Small intestine (tissue), 7 donors: Measurements from ENCODE around the gene CA11. TPM values are rescaled to one million over a fixed set of nuclear protein-coding genes. Genes with fewer than 3 reads are reported as not detected.

Experiments used
- DNase-seq, 2 donors: peaks; one replicate each; pipeline versions ENCODE4 v3.0.0 to v3.0.0-alpha.2; 2013
- FAIRE-seq: peaks from 2 replicates; lab custom pipeline; 2012; peaks lifted over from hg19 to GRCh38; lab: Jason Lieb, UNC
- H3K27ac ChIP-seq, 3 donors: one replicate each; pipeline ENCODE4 v1.5.1; 2013; ENCODE audit warnings: low read length in 2 of 3, mild to moderate bottlenecking in 2 of 3, control low read depth in 1 of 3, inconsistent platforms in 1 of 3, low read depth in 1 of 3, moderate library complexity in 1 of 3
- H3K27me3 ChIP-seq, 3 donors: one replicate each; pipeline ENCODE4 v1.6.1; 2013; ENCODE audit warnings: low read length in 3 of 3, inconsistent platforms in 1 of 3; ENCODE audit not compliant: control insufficient read depth in 3 of 3, insufficient read depth in 3 of 3
- H3K36me3 ChIP-seq, 3 donors: one replicate each; pipeline ENCODE4 v1.6.1; 2013; ENCODE audit warnings: low read length in 3 of 3, inconsistent platforms in 1 of 3, low read depth in 1 of 3, mild to moderate bottlenecking in 1 of 3, moderate library complexity in 1 of 3; ENCODE audit not compliant: control insufficient read depth in 3 of 3, insufficient read depth in 2 of 3
- H3K4me1 ChIP-seq, 3 donors: one replicate each; pipeline ENCODE4 v1.6.1; 2013; ENCODE audit warnings: low read length in 2 of 3, inconsistent platforms in 1 of 3, low read depth in 1 of 3, mild to moderate bottlenecking in 1 of 3, moderate library complexity in 1 of 3; ENCODE audit not compliant: control insufficient read depth in 3 of 3, insufficient read depth in 2 of 3
- H3K4me3 ChIP-seq, 3 donors: one replicate each; pipeline ENCODE4 v1.5.1; 2013; ENCODE audit warnings: low read length in 3 of 3, control low read depth in 1 of 3, inconsistent platforms in 1 of 3, low read depth in 1 of 3, mild to moderate bottlenecking in 1 of 3, moderate library complexity in 1 of 3
- H3K9me3 ChIP-seq, 2 donors: one replicate each; pipeline ENCODE4 v1.6.1; 2013; ENCODE audit warnings: low read depth in 1 of 2, low read length in 1 of 2; ENCODE audit not compliant: control insufficient read depth in 2 of 2, insufficient read depth in 1 of 2
- WGBS, 3 donors: extraction: QIAGEN DNeasy Blood & Tissue Kit; methylation state at CpG; one replicate each; pipeline ENCODE4 v1.1.7; 2013; 5-methylcytosine and 5-hydroxymethylcytosine counted together
- polyA plus RNA-seq, 4 donors: library from polyadenylated mRNA; stranded (reverse) in 3 of 4; unstranded in 1 of 4; fragments of 200-250 nt in 3 of 4; fragments of 120-200 nt in 1 of 4; gene quantifications; one replicate each; pipeline versions ENCODE4 v1.2.1 to v1.2.3, GENCODE V29; 2013
- donor health status: healthy with polysubstance abuse.
- donor health status: control.
- donor health status: control.
- donor health status: Bipolar disorder and iron deficiency.
- donor health status: healthy.

Gene CA11
- polyA plus RNA-seq, 4 donors = 3.8 to 21.2 (median 6.5) TPM

DNA sequence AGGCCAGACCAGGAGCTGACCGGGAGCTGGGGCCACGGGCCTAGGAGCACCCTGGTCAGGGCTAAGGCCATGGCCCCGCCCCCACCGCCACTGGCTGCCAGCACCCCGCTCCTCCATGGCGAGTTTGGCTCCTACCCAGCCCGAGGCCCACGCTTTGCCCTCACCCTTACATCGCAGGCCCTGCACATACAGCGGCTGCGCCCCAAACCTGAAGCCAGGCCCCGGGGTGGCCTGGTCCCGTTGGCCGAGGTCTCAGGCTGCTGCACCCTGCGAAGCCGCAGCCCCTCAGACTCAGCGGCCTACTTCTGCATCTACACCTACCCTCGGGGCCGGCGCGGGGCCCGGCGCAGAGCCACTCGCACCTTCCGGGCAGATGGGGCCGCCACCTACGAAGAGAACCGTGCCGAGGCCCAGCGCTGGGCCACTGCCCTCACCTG, 20.1 kb downstream of the CA11 start:
- peak overlapping the region in 2 of 3 donors; percentile 64 to 78 for H3K4me3 ChIP-seq
- no peak for FAIRE-seq
- peaks cover 3 to 62% (median 9%) of the 10 kb centered on the region in 3 donors for H3K4me1 ChIP-seq
- H3K9me3 ChIP-seq = no peaks in the 10 kb centered on the region
- H3K36me3 ChIP-seq = peaks cover 0 to 43% (median 0%) of the 10 kb centered on the region in 3 donors
- 31 to 74% (median 45%) methylated on average over 29 to 30 of the region's 30 CpGs for WGBS, 3 donors
- DNase-seq = peak in 1 of 2 donors; percentile 38
- H3K27me3 ChIP-seq = no peaks in the 10 kb centered on the region
- H3K27ac ChIP-seq = peak overlapping the region; percentile 11 to 96 (median 93)

DNA sequence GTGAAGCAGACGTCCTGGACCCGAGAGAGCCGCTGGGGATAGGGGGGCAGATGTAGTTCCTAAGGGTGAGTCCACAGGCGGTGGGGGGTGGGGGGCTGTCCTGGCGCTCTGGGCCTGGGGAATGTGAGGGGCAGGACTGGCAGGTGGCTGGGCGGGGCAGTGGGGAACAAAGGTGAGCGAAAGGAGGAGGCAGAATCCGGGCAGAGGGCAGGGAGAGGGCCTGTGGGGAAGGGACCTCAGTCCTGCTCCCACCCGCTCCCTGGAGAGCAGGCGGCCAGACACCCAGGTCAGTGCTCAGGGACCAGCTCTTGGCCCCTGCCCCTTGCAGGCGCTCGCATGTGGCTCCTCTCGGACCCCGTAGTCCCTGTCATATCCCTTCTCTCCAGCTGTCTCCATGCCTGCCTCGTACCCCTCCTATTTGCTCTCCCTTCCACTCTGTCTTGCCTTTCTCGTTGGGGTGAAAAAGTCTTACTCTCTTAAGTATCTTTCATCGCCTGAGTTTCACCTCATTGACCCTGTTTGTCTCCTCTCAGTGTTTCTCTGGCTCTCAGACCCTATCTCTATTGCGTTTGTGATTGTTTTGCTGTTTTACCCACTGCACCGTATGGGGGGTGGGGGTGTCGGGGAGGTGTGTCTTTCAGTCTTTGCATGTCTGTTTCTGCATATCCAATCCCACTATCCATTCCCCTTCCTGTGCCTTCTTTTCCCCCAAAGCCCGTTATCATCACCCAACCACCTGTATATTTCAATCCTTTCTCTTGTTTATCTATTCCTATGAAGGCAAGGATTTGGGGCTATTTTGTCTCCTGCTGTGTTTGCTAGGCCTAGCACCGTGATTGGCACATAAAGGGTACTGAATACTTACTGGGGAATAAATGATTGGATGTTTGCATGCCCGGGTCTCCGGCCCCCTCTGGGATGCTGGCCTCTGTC, 20.9 kb downstream of the CA11 start:
- peak overlapping the region; percentile 26 to 78 (median 64) for H3K4me3 ChIP-seq

DNA sequence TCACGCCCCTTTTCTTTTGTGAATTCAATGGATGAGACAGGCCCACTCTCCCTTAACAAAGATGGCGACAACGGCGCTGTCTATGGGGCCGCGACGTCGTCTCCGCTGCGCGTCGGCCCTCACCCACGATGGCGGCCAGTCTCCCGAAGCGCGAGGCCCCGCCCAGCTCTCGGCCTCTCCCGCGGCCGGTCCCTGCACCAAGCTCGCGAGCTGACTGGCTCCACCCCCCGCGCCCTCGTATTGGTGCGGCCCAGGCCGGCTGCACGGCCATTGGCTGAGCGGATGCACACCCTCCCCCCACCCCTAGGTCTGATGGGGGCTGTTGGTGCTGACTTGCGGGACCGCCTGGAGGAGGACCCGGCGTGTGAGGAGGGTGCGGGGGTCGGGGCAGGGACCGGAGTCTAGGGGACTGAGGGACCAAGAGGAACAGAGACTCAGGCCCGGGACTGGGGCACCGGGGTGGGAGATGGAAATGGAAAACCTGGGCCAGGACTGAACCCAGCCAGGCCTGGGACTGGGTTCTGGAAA, 21.9 kb downstream of the CA11 start:
- Histone ChIP-seq H3K9me3 (no peaks in the 10 kb centered on the region), H3K36me3 (peaks cover 0 to 34% (median 0%) of the 10 kb centered on the region in 3 donors), H3K27me3 (no peaks in the 10 kb centered on the region), H3K27ac (peak overlapping the region; percentile 56 to 96 (median 93)), H3K4me1 (peaks cover 0 to 47% (median 3%) of the 10 kb centered on the region in 3 donors), H3K4me3 (peak overlapping the region; percentile 26 to 78 (median 64))
- FAIRE-seq (no peak), DNase-seq (peak; percentile 98 to 99)
- 0 to 2% (median 1%) methylated on average over 40 of the region's 40 CpGs for WGBS, 3 donors

More for the DNA sequence above, 20.9 kb downstream of the CA11 start:
- Histone ChIP-seq H3K36me3 (peaks cover 0 to 41% (median 0%) of the 10 kb centered on the region in 3 donors), H3K4me1 (peaks cover 0 to 53% (median 5%) of the 10 kb centered on the region in 3 donors), H3K27me3 (no peaks in the 10 kb centered on the region), H3K9me3 (no peaks in the 10 kb centered on the region), H3K27ac (peak overlapping the region; percentile 56 to 96 (median 93))
- WGBS, 3 donors = 22 to 49% (median 35%) methylated on average over 19 to 24 of the region's 24 CpGs
- FAIRE-seq = no peak
- peak; percentile 81 to 87 for DNase-seq

DNA sequence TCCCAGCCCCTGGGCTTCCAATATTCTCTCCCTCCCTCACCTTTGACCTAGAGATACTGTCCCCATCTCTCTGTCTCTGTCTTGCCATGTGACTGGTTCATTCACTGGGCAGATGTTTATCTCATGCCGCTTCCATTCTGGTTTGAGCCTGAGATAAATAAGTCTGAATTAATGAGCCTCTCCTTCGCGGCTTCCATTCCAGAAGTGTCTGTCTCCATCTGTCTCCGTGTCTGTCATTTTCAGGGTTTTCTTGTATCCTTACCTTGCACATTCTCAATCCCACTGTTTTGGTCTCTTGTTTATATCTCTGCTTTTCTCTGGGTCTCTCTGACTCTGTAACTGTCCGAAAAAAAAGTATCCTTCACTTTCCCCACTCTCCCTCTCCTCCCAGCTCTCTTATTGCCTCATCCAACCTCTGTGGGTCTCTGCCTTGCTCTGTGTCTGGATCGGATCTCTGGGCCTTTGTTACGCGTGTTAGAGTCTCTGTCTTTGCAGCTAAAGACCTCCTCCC, 22.4 kb downstream of the CA11 start:
- FAIRE-seq (no peak), DNase-seq (no peak)
- Histone ChIP-seq H3K9me3 (no peaks in the 10 kb centered on the region), H3K27me3 (no peaks in the 10 kb centered on the region), H3K36me3 (peaks cover 0 to 32% (median 0%) of the 10 kb centered on the region in 3 donors), H3K4me3 (peak overlapping the region in 1 of 3 donors; percentile 28), H3K27ac (peak overlapping the region; percentile 45 to 75 (median 56)), H3K4me1 (peaks cover 0 to 47% (median 3%) of the 10 kb centered on the region in 3 donors)
- WGBS, 3 donors = 33 to 45% (median 35%) methylated on average over 8 of the region's 8 CpGs

DNA sequence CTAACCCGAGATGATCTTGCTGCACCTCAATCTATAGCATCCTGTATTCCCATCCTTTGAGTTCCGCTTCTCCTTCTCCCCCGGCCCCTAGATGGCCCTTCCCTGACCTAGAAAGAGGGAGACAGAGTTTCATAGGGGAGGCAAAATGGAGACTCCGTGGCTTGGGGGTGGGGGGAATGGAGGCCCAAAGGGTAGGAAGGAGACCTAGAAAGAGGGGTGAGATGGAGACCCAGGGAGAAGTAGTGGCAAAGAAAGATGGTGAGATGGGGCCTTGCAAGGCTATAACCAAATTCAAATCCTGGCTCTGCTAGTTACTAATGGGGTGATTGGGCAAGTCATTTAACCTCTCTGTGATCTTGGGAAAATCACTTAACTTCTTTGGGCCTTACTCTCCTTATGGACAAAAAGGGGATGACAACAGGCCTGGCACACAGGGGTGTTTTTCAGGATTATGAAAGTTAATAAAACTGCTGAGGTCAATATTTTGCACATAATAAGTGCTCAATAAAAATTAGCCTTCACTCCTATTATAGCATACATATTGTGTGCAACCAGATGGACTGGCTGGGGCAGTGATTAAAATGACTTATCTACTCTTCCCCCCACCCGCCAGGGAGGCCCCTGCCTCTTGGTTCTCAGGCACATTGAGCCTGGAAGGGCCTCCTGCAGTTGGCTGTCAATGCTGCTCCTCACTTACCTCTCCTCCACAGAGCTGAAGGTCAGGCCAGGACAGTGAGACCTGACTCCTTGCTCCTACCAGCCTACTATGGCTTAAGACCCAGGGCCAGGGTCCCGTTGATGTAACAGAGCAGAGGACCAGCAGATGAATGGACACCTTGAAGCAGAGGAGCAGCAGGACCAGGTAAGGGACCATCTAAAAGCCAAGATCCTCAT, 26.0 kb downstream of the CA11 start:
- Histone ChIP-seq H3K27ac (peak overlapping the region; percentile 80 to 97 (median 90)), H3K4me3 (peak overlapping the region; percentile 17 to 56 (median 55)), H3K9me3 (no peaks in the 10 kb centered on the region), H3K27me3 (no peaks in the 10 kb centered on the region), H3K36me3 (peaks cover 0 to 42% (median 16%) of the 10 kb centered on the region in 3 donors), H3K4me1 (peaks cover 0 to 47% (median 5%) of the 10 kb centered on the region in 3 donors)
- no peak for DNase-seq
- FAIRE-seq = no peak
- 28 to 33% (median 31%) methylated on average over 6 of the region's 6 CpGs for WGBS, 3 donors

DNA sequence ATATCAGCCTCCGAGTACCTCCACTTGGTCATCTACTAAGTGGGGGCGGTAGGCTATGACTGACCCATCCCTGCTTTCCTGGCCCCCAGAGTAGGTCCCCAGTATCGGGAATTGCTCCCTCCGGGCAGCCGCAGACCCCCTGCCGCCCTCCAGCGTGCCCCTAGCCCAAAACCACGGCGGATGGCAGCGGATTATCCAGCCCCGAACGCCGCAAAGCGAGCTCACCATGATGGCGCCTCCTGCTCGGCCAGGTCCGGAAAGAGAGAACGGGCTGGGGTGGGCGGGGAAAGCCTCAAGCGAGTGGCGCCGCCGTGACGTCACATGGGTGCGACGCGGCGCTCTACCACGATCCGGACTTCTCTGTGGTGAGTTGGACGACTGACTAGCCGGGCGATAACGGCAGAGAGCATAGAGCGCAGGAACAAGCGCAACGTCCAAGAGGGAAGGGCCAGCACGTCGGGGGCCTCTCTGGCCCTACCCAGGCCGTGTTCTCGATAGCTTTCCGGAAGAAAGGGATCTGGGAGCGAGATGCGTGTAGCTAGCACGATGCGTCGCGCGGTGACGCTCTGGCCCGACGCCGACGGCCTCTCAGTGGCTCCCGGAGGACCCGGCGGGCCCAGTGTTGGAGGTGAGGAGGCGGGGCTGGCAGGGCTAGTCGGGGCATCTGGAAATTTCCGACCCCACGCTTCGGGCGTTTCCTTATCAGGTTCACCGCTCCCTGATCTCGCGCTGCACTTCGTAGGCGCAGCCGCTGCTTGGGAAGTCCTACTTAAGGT, 26.9 kb downstream of the CA11 start, which contains the start of the genes RPL18 and SPHK2:
Gene RPL18, minus strand, starts transcription at position 263 of the 776 bp plus-strand sequence. Its CDS starts 35 bp downstream, at position 228.
Gene SPHK2, plus strand, starts transcription at position 591 of the 776 bp plus-strand sequence. CDS start 1,009 bp downstream, outside the sequence.
- WGBS, 3 donors = 0% methylated on average over 59 to 69 of the region's 69 CpGs
- H3K27ac ChIP-seq = peak within 1 kb of the TSS; percentile 90 to 97 (median 97)
- H3K4me1 ChIP-seq = peaks cover 0 to 42% (median 5%) of the 10 kb centered on the region in 3 donors

More for the DNA sequence above, 26.9 kb downstream of the CA11 start, which contains the start of the genes RPL18 and SPHK2:
- no peaks in the 10 kb centered on the region for H3K9me3 ChIP-seq
- peak within 1 kb of the TSS; percentile 79 to 98 (median 81) for H3K4me3 ChIP-seq
- FAIRE-seq (no peak), DNase-seq (peak; percentile 99 to 100)
- peaks cover 0 to 43% (median 16%) of the 10 kb centered on the region in 3 donors for H3K36me3 ChIP-seq
- H3K27me3 ChIP-seq = no peaks in the 10 kb centered on the region
